OCI-LY3 (cell line): ENCODE measurements around the gene GNB1.

ENCODE experiments used
- H2AFZ ChIP-seq: fragments of 200-600, 300-600 bp; shearing (Covaris generic); 2 replicates; pipeline ENCODE4 v1.6.0; 2014; ENCODE audit warnings: antibody characterized with exemption, low read depth, low read length
- H3K27ac ChIP-seq: fragments of 200-600, 300-600 bp; sonication (generic); 2 replicates; pipeline ENCODE4 v1.5.1; 2014; ENCODE audit warnings: mild to moderate bottlenecking, low read length, moderate library complexity, mixed read lengths
- H3K27me3 ChIP-seq: fragments of 200-600, 300-600 bp; sonication (generic); 2 replicates; pipeline ENCODE4 v1.6.1; 2014; ENCODE audit warnings: low read depth, low read length, mixed read lengths
- H3K36me3 ChIP-seq: fragments of 200-600, 300-600 bp; sonication (generic); replicated peaks from 2 replicates; pipeline ENCODE3; 2014; ENCODE audit warnings: low read depth, low read length, mixed read lengths
- H3K4me1 ChIP-seq: fragments of 300-600, 200-600 bp; sonication (generic); 2 replicates; pipeline ENCODE4 v1.6.1; 2014; ENCODE audit warnings: low read length, mixed read lengths
- H3K4me2 ChIP-seq: fragments of 200-600, 300-600 bp; sonication (generic); 2 replicates; pipeline ENCODE4 v1.6.1; 2014; ENCODE audit warnings: low read length, mixed read lengths
- H3K4me3 ChIP-seq: fragments of 300-600, 200-600 bp; sonication (generic); 2 replicates; pipeline ENCODE4 v1.5.1; 2014; ENCODE audit warnings: antibody characterized with exemption, mild to moderate bottlenecking, low read length, moderate library complexity
- H3K79me2 ChIP-seq: fragments of 300-600, 200-600 bp; shearing (Covaris generic); 2 replicates; pipeline ENCODE4 v1.6.1; 2014; ENCODE audit warnings: mild to moderate bottlenecking, low read length, mixed read lengths
- H3K9ac ChIP-seq: fragments of 300-600, 200-600 bp; shearing (Covaris generic); 2 replicates; pipeline ENCODE4 v1.6.0; 2014; ENCODE audit warnings: mild to moderate bottlenecking, low read length, moderate library complexity
- H3K9me3 ChIP-seq: fragments of 200-600, 300-600 bp; shearing (Covaris generic); 2 replicates; pipeline ENCODE4 v1.6.1; 2014; ENCODE audit warnings: low read length, mixed read lengths; ENCODE audit not compliant: insufficient read depth
- H4K20me1 ChIP-seq: fragments of 200-600, 300-600 bp; sonication (generic); 2 replicates; pipeline ENCODE4 v1.6.1; 2016; ENCODE audit warnings: low read length, mixed read lengths; ENCODE audit not compliant: insufficient read depth
- EZH2phosphoT487 ChIP-seq: fragments of 200-600 bp; shearing (Covaris generic); IDR thresholded peaks from 2 replicates; pipeline ENCODE4 v1.6.1; 2018; ENCODE audit warnings: antibody characterized with exemption, mixed run types, low read depth
- TF ChIP-seq, protein P1 (sequence below): fragments of 200-600, 300-600 bp; sonication (generic); IDR thresholded peaks from 2 replicates; pipeline ENCODE4 v1.5.1; 2014; ENCODE audit warnings: antibody characterized with exemption, low read length, low read depth

GNB1 gene

DNA sequence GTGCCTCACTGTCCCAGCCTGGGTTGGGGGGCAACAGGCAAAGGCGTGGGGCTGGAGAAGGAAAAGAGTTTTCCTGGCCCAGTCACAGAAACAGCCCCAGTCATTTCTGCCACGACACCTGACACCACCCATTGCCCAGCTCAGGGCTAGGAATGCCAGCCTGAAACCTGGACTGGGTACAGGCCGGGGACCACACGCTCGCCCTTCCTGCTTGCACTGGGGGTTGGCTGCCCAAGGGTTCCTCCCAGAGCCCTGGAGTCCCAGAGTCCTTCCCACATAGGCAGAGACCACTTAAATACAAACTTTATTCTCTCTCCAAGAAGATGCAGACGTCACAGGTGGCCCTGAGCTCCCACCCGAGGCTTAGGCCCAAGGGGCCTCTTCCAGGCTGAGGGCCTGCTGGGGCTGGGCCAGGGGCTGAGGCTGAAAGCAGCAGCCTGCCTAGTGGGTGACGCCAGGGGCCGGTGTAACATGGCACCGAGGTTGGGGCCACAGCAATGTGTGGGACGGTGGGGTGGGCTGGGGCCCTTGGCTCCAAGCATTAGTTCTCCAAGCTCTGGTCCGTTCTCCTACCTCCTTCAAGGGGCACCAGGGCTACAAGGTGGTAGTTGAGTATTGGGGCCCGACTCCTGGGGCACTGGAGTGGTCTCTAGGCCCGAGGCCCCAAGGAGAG is 26.6 kb upstream of the GNB1 start:
- no peaks in the 10 kb centered on the region for H3K79me2 ChIP-seq
- no peak overlapping the region for H3K4me3 ChIP-seq
- H3K9me3 ChIP-seq, result no peaks in the 10 kb centered on the region
- H3K36me3 ChIP-seq, result no peaks in the 10 kb centered on the region
- no peak overlapping the region for H2AFZ ChIP-seq
- H4K20me1 ChIP-seq, result no peaks in the 10 kb centered on the region
- TF ChIP-seq EZH2phosphoT487, result no peak
- TF ChIP-seq, protein P1, sequence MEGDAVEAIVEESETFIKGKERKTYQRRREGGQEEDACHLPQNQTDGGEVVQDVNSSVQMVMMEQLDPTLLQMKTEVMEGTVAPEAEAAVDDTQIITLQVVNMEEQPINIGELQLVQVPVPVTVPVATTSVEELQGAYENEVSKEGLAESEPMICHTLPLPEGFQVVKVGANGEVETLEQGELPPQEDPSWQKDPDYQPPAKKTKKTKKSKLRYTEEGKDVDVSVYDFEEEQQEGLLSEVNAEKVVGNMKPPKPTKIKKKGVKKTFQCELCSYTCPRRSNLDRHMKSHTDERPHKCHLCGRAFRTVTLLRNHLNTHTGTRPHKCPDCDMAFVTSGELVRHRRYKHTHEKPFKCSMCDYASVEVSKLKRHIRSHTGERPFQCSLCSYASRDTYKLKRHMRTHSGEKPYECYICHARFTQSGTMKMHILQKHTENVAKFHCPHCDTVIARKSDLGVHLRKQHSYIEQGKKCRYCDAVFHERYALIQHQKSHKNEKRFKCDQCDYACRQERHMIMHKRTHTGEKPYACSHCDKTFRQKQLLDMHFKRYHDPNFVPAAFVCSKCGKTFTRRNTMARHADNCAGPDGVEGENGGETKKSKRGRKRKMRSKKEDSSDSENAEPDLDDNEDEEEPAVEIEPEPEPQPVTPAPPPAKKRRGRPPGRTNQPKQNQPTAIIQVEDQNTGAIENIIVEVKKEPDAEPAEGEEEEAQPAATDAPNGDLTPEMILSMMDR, result no peak
- no peak overlapping the region for H3K27ac ChIP-seq
- no peak overlapping the region for H3K4me2 ChIP-seq
- H3K9ac ChIP-seq, result no peak overlapping the region
- H3K4me1 ChIP-seq, result no peaks in the 10 kb centered on the region; the same call in 1 of the 2 replicates
- no peaks in the 10 kb centered on the region for H3K27me3 ChIP-seq

DNA sequence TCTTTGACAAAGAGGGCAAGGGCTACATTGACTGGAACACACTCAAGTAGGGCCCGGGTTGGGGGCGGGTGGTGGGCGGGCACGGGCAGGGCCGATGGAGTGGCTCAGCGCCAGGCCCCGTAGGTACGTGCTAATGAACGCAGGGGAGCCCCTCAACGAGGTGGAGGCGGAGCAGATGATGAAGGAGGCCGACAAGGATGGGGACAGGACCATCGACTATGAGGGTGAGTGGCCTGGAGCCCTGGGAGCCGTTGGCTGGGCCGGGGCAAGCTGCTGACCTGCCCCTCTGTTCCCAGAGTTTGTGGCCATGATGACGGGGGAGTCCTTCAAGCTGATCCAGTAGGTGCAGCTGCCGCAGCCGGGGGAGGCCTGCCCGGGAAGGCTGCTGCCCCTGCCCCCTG is 26.0 kb upstream of the GNB1 start:
- H3K4me2 ChIP-seq, result no peak overlapping the region
- no peaks in the 10 kb centered on the region for H3K27me3 ChIP-seq
- no peaks in the 10 kb centered on the region; the same call in 1 of the 2 replicates for H3K4me1 ChIP-seq
- H2AFZ ChIP-seq, result no peak overlapping the region
- TF ChIP-seq, protein P1, result no peak
- TF ChIP-seq EZH2phosphoT487, result no peak
- H3K4me3 ChIP-seq, result no peak overlapping the region
- no peaks in the 10 kb centered on the region for H3K36me3 ChIP-seq
- H4K20me1 ChIP-seq, result no peaks in the 10 kb centered on the region
- H3K79me2 ChIP-seq, result no peaks in the 10 kb centered on the region
- H3K9me3 ChIP-seq, result no peaks in the 10 kb centered on the region
- no peak overlapping the region for H3K27ac ChIP-seq
- H3K9ac ChIP-seq, result no peak overlapping the region

DNA sequence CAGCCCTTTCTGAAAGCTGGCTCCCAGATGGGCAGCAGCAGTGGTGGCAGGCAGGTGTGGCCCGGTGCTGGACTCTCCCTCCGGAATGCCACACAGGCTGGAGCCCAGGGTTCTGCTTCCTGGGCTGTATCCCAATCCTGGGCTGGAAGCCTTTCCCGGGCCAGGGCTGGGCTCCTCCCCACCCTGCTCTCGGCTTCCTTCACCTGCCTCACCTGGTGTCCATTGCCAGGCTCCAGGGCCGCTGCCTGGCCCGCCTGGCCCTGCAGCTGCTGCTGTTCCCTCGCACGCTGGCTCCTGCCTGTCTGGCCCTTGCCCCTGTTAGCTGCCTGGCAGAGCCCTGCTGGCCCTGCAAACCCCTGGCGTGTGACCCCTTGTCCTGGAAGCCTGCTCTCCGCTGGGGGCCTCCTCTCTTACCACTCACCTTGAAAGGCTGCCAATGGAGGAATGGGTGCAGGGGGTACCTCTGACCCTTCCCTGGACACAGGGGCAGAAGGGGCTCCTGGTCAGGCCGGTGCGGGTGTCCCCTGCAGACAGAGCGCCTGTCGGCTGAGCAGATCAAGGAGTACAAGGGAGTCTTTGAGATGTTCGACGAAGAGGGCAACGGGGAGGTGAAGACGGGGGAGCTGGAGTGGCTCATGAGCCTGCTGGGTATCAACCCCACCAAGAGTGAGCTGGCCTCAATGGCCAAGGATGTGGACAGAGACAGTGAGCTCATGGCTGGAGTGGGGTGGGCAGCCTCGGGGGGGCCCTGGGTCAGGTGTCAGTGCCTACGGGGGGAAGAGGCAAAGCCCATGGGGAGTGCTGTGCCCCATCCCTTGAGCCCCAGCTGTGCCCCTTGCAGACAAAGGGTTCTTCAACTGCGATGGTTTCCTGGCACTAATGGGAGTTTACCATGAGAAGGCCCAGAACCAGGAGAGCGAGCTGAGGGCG is 25.3 kb upstream of the GNB1 start:
- Histone ChIP-seq H3K36me3 (no peaks in the 10 kb centered on the region), H3K4me1 (peaks cover 3% of the 10 kb centered on the region; the same call in 1 of the 2 replicates), H3K9ac (no peak overlapping the region), H3K9me3 (no peaks in the 10 kb centered on the region), H3K79me2 (no peaks in the 10 kb centered on the region), H3K4me3 (no peak overlapping the region), H4K20me1 (no peaks in the 10 kb centered on the region), H3K27me3 (no peaks in the 10 kb centered on the region), H3K27ac (no peak overlapping the region), H2AFZ (no peak overlapping the region), H3K4me2 (no peak overlapping the region)
- no peak for TF ChIP-seq EZH2phosphoT487
- TF ChIP-seq, protein P1, result no peak
